Calu3 (cell line): Measurements from ENCODE around the gene FBXW8. TPM values are rescaled to one million over a fixed set of nuclear protein-coding genes. Genes with fewer than 3 reads are reported as not detected.
A peak's percentile ranks its signal among the peaks of the same experiment; 100 is the strongest.

Experiments used
- BruUV-seq: library from RNA; stranded (reverse); fragments of 400-500 nt; replicated peaks from 2 replicates; lab custom pipeline; 2021; lab: Mats Ljungman, UMichigan
- CTCF ChIA-PET: fragments of 300-600 bp; sonication (Branson Sonifier 250); formaldehyde crosslinking; loops from one replicate; lab custom pipeline; 2022; ENCODE audit warnings: antibody characterized with exemption; lab: Charles Lee
- DNase-seq: peaks from one replicate; pipeline ENCODE4 v3.0.0; 2022
- H3K27ac Mint-ChIP-seq: one replicate; pipeline ENCODE4 v1.8.0; 2022; ENCODE audit warnings: mixed read lengths; ENCODE audit not compliant: unreplicated experiment
- H3K27me3 Mint-ChIP-seq: one replicate; pipeline ENCODE4 v1.8.0; 2022; ENCODE audit warnings: mixed read lengths; ENCODE audit not compliant: unreplicated experiment
- H3K36me3 Mint-ChIP-seq: one replicate; pipeline ENCODE4 v1.8.0; 2022; ENCODE audit warnings: mild to moderate bottlenecking, moderate library complexity, mixed read lengths; ENCODE audit not compliant: insufficient read depth, unreplicated experiment
- H3K4me1 Mint-ChIP-seq: one replicate; pipeline ENCODE4 v1.8.0; 2022; ENCODE audit warnings: mild to moderate bottlenecking, low read depth, mixed read lengths; ENCODE audit not compliant: unreplicated experiment
- H3K4me3 Mint-ChIP-seq: one replicate; pipeline ENCODE4 v1.8.0; 2022; ENCODE audit warnings: mild to moderate bottlenecking, low read depth, moderate library complexity, mixed read lengths; ENCODE audit not compliant: unreplicated experiment
- H3K9me3 Mint-ChIP-seq: one replicate; pipeline ENCODE4 v1.8.0; 2022; ENCODE audit warnings: low read depth, mixed read lengths; ENCODE audit not compliant: unreplicated experiment
- CTCF ChIP-seq: fragments of 200-600 bp; IDR thresholded peaks from one replicate; pipeline ENCODE4 v1.8.0; 2022; ENCODE audit warnings: antibody characterized with exemption; ENCODE audit not compliant: unreplicated experiment
- intact Hi-C: fragments of 100-400 bp; cut with micrococcal nuclease; formaldehyde crosslinking; loops from one replicate; pipeline ENCODE4 v1.10.0; 2022; ENCODE audit not compliant: unreplicated experiment
- total RNA-seq: library from RNA; stranded (reverse); gene quantifications from 2 replicates; pipeline ENCODE4 v1.2.3, GENCODE V29; 2022

Gene FBXW8
- total RNA-seq, 1 experiment from 2014 or later: 18.2 TPM

GRCh38 chr12:116922194-116922897 is 11.6 kb downstream of the FBXW8 start:
- Mint-ChIP-seq H3K27me3 (no peaks in the 10 kb centered on the region), H3K9me3 (no peaks in the 10 kb centered on the region), H3K4me3 (no peak overlapping the region), H3K36me3 (peaks cover 18% of the 10 kb centered on the region), H3K4me1 (peaks cover 56% of the 10 kb centered on the region), H3K27ac (no peak overlapping the region)
- TF ChIP-seq CTCF: no peak
- CTCF ChIA-PET: no interaction called here
- BruUV-seq: no TSS peak
- intact Hi-C loops: no loop called here
- no peak for DNase-seq

GRCh38 chr12:116924558-116925453 is 14.1 kb downstream of the FBXW8 start:
- DNase-seq: peak; percentile 58
- BruUV-seq: no TSS peak
- H3K4me1 Mint-ChIP-seq: peaks cover 31% of the 10 kb centered on the region
- CTCF ChIA-PET: interaction anchor here (0.5 to 1.3 kb wide), 4 partner anchors 31 to 539 kb away, joined by 3 to 6 read pairs (median 4); no protein-coding TSS in a partner anchor
- peak overlapping the region; percentile 62 for H3K27ac Mint-ChIP-seq
- H3K9me3 Mint-ChIP-seq: no peaks in the 10 kb centered on the region
- H3K36me3 Mint-ChIP-seq: peaks cover 33% of the 10 kb centered on the region
- H3K4me3 Mint-ChIP-seq: no peak overlapping the region
- intact Hi-C loops: no loop called here
- no peaks in the 10 kb centered on the region for H3K27me3 Mint-ChIP-seq
- no peak for TF ChIP-seq CTCF

- no TSS peak for BruUV-seq
- DNase-seq: no peak
- intact Hi-C loops: no loop called here
- TF ChIP-seq CTCF: no peak
- no peaks in the 10 kb centered on the region for H3K9me3 Mint-ChIP-seq
- H3K4me3 Mint-ChIP-seq: no peak overlapping the region
- CTCF ChIA-PET: no interaction called here
- no peak overlapping the region for H3K27ac Mint-ChIP-seq
- peaks cover 33% of the 10 kb centered on the region for H3K36me3 Mint-ChIP-seq
- no peaks in the 10 kb centered on the region for H3K27me3 Mint-ChIP-seq
- peaks cover 17% of the 10 kb centered on the region for H3K4me1 Mint-ChIP-seq
These were observed 15.8 kb downstream of the FBXW8 start for GRCh38 chr12:116926283-116927243.
